DND-41 (cell line): Measurements from ENCODE around the gene PSAP.

Experiments
- EZH2 ChIP-seq: IDR thresholded peaks from 3 replicates; pipeline ENCODE4 v1.6.1; 2012; ENCODE audit warnings: borderline replicate concordance, low read depth, mild to moderate bottlenecking, moderate library complexity, low read length, inconsistent platforms; ENCODE audit not compliant: severe bottlenecking
- TF ChIP-seq, protein P1 (sequence below): IDR thresholded peaks from 2 replicates; pipeline ENCODE4 v1.5.1; 2012; ENCODE audit warnings: borderline replicate concordance, low read length, moderate library complexity, mild to moderate bottlenecking; ENCODE audit not compliant: poor library complexity, severe bottlenecking; ENCODE audit errors: extremely low read depth

DNA sequence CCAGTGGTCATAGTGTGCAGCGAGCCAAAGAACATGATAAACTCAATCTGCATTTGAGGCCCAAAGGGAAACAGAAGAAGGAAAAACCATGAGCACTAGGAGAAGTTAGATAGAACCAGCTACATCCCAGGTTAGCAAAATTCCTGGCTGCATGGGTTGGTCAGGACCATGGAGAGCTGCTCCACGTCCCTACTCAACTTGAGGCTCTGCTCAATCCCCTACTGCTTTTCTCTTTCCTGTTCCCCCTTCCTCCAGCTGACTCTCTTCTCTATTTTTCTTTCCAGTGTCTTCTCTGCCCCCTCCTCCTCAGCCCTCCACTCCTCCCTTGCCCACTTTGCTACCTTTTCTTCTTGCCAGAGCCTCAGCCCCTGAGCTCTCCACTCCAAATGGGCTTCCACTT lies 55.8 kb downstream of the PSAP start:
- TF ChIP-seq, protein P1, sequence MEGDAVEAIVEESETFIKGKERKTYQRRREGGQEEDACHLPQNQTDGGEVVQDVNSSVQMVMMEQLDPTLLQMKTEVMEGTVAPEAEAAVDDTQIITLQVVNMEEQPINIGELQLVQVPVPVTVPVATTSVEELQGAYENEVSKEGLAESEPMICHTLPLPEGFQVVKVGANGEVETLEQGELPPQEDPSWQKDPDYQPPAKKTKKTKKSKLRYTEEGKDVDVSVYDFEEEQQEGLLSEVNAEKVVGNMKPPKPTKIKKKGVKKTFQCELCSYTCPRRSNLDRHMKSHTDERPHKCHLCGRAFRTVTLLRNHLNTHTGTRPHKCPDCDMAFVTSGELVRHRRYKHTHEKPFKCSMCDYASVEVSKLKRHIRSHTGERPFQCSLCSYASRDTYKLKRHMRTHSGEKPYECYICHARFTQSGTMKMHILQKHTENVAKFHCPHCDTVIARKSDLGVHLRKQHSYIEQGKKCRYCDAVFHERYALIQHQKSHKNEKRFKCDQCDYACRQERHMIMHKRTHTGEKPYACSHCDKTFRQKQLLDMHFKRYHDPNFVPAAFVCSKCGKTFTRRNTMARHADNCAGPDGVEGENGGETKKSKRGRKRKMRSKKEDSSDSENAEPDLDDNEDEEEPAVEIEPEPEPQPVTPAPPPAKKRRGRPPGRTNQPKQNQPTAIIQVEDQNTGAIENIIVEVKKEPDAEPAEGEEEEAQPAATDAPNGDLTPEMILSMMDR = no peak
- no peak for TF ChIP-seq EZH2
